MCF 10A (cell line): ENCODE measurements around the gene RNF187. TPM values are rescaled to one million over a fixed set of nuclear protein-coding genes. Genes with fewer than 3 reads are reported as not detected.

Experiments
- BruUV-seq: library from RNA; stranded (reverse); fragments of 400-500 nt; replicated peaks from 2 replicates; lab custom pipeline; 2021; lab: Mats Ljungman, UMichigan
- CTCF ChIA-PET: fragments of 300-600 bp; sonication (Branson Sonifier 250); formaldehyde crosslinking; extraction: SDS; loops from one replicate; lab custom pipeline; 2021; ENCODE audit warnings: antibody characterized with exemption, inconsistent platforms; lab: Yijun Ruan, JAX
- POLR2A ChIA-PET: fragments of 300-600, 350-650 bp; sonication (Branson Sonifier 250); formaldehyde crosslinking; extraction: SDS; loops from one replicate; lab custom pipeline; 2020; ENCODE audit warnings: antibody characterized with exemption, inconsistent platforms; lab: Yijun Ruan, JAX
- DNase-seq: peaks from one replicate; pipeline ENCODE4 v3.0.0-alpha.2; 2018; ENCODE audit not compliant: unreplicated experiment
- H3K27ac Mint-ChIP-seq: one replicate; pipeline ENCODE4 v1.8.0; 2022; ENCODE audit warnings: mild to moderate bottlenecking, low read depth, mixed read lengths; ENCODE audit not compliant: unreplicated experiment
- H3K27me3 Mint-ChIP-seq: one replicate; pipeline ENCODE4 v1.8.0; 2022; ENCODE audit warnings: mixed read lengths; ENCODE audit not compliant: insufficient read depth, unreplicated experiment
- H3K36me3 Mint-ChIP-seq: one replicate; pipeline ENCODE4 v1.8.0; 2022; ENCODE audit warnings: mild to moderate bottlenecking, moderate library complexity, mixed read lengths; ENCODE audit not compliant: insufficient read depth, unreplicated experiment
- H3K4me1 Mint-ChIP-seq: one replicate; pipeline ENCODE4 v1.8.0; 2022; ENCODE audit warnings: mixed read lengths; ENCODE audit not compliant: insufficient read depth, unreplicated experiment
- H3K4me3 Mint-ChIP-seq: one replicate; pipeline ENCODE4 v1.8.0; 2022; ENCODE audit warnings: mild to moderate bottlenecking, moderate library complexity, mixed read lengths; ENCODE audit not compliant: unreplicated experiment
- H3K9me3 Mint-ChIP-seq: one replicate; pipeline ENCODE4 v1.8.0; 2022; ENCODE audit warnings: mixed read lengths; ENCODE audit not compliant: unreplicated experiment
- intact Hi-C: fragments of 100-400 bp; cut with micrococcal nuclease; formaldehyde crosslinking; loops from 2 replicates; pipeline ENCODE4 v1.14.1; 2022
- total RNA-seq: library from RNA; stranded (reverse); gene quantifications from 2 replicates; pipeline ENCODE4 v1.2.3, GENCODE V29; 2022
- TF ChIP-seq, protein P1 (sequence below): fragments of 200-600 bp; IDR thresholded peaks from one replicate; pipeline ENCODE4 v1.8.0; 2022; ENCODE audit warnings: antibody characterized with exemption, mild to moderate bottlenecking; ENCODE audit not compliant: unreplicated experiment

Gene RNF187
- total RNA-seq, 1 experiment from 2014 or later: 167 TPM

DNA sequence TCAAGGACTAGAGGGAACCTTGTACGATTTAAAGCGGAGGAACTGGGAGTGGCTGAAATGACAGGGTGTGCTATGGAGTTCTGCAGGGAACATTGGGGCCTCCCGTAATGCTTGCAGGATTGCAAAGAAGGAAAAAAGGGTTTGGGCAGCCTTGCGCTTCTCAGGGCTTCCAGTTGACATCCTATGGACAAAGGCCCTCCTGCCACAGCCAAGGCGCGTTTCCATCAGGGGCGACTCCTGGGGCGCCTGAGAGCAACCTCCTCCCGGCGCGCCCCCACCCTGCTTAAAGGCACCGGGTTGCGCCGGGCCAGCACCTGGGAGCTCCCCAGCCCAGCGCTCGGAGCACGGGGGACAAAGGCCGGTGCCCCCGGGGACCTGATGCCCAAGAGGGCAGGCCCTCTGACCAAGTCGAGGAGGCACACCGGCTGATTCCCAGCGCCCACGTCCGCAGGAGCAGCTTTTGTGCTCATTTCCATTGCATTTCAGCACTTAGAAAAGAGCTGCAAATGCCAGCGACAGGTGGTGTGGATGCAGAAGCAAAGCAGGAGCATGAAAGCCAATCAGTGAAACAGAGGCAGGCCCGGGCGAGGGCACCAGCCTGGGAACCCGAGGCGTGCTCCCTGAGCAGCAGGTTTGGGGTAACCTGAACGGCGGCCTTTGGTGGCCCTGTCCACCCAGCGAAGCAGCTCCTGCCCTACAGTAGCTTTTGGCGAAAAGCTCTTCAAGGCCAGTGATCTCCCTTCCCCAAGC lies 17.6 kb upstream of the RNF187 start:
- Mint-ChIP-seq H3K4me1 (peaks cover 6% of the 10 kb centered on the region), H3K27ac (no peak overlapping the region), H3K27me3 (peaks cover 46% of the 10 kb centered on the region), H3K4me3 (no peak overlapping the region), H3K9me3 (no peaks in the 10 kb centered on the region), H3K36me3 (no peaks in the 10 kb centered on the region)
- TF ChIP-seq, protein P1, sequence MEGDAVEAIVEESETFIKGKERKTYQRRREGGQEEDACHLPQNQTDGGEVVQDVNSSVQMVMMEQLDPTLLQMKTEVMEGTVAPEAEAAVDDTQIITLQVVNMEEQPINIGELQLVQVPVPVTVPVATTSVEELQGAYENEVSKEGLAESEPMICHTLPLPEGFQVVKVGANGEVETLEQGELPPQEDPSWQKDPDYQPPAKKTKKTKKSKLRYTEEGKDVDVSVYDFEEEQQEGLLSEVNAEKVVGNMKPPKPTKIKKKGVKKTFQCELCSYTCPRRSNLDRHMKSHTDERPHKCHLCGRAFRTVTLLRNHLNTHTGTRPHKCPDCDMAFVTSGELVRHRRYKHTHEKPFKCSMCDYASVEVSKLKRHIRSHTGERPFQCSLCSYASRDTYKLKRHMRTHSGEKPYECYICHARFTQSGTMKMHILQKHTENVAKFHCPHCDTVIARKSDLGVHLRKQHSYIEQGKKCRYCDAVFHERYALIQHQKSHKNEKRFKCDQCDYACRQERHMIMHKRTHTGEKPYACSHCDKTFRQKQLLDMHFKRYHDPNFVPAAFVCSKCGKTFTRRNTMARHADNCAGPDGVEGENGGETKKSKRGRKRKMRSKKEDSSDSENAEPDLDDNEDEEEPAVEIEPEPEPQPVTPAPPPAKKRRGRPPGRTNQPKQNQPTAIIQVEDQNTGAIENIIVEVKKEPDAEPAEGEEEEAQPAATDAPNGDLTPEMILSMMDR: no peak
- CTCF ChIA-PET: no interaction called here
- intact Hi-C loops: no loop called here
- no peak for DNase-seq
- BruUV-seq: no TSS peak
- POLR2A ChIA-PET: interaction anchor here (0.5 to 1.6 kb wide), 4 partner anchors 10 to 516 kb away, joined by 3 to 7 read pairs (median 4); partner anchors contain the start of gene RNF187

DNA sequence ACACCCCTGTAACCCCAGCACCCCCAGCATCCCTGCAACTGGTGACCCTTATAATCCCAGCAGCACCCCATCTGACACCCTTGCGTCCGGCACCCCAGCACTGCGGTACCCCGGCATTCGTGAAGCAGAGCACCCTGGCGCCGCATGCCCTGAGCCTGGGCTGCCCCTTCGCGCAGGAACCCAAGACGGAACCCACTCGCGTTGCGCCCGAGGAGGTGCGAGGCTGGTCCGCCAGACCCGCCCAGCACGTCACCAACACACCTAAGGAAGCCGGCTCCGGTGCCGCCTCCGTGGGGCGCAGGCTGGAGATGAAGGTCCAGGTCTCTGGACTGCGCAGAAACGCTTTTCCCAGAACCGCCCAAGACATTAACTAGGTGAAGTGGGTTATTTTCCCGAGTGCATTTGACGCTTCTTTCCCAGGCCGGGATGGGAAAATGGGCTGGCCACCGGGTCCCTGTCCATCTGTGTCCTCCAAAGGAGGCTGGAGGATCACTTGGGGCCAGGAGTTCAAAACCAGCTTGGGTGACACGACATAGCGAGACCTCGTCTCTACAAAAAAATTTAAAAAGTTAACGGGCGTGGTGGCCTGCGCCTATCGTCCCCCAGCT lies 15.9 kb upstream of the RNF187 start:
- intact Hi-C loops: no loop called here
- Mint-ChIP-seq H3K9me3 (no peaks in the 10 kb centered on the region), H3K36me3 (no peaks in the 10 kb centered on the region), H3K27ac (no peak overlapping the region), H3K4me3 (no peak overlapping the region), H3K27me3 (peaks cover 29% of the 10 kb centered on the region), H3K4me1 (peaks cover 6% of the 10 kb centered on the region)
- BruUV-seq: no TSS peak
- POLR2A ChIA-PET: interaction anchor here (1.6 to 2.2 kb wide), 2 partner anchors 14 to 16 kb away, joined by 6 to 10 read pairs; partner anchors contain the start of gene RNF187
- TF ChIP-seq, protein P1: no peak
- CTCF ChIA-PET: interaction anchor here (0.7 to 1.4 kb wide), 4 partner anchors 13 to 802 kb away, joined by 3 to 7 read pairs (median 4); a partner anchor contains a TSS
- DNase-seq: no peak

DNA sequence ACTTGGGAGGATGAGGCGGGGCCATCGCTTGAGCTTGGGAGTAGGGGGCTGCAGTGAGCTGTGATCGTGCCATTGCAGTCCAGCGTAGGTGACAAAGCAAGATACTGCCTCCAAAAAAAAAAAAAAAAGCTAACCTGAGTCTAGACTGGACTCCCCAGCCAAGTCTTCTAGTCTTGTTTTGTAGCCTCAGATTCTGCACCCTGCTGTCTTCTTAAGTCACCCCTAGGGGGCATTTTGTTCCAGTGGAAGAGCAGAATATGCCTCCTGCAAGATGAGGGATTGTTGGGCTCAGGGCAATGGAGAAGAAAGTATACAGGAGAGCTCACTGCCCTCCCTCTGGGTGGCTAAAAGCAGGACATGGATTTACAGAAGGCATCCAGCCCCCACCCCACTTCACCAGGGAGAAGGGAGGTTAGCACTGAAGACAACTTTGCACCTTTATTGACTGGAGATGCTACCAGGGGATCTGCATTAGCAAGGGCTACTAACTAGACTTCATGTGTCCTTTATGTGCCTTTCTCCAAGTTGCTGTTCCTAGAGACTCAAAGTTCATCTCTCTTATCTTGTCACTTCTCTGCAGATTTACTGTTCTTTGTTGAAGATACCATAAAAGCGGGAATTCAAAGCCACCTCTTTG lies 15.3 kb upstream of the RNF187 start:
- ChIA-PET CTCF (interaction anchor here (0.6 to 2.0 kb wide), 12 partner anchors 8 to 1895 kb away, joined by 3 to 10 read pairs (median 3); partner anchors contain the start of gene RNF187), POLR2A (interaction anchor here (2.2 kb wide), 1 partner anchor 15 kb away, joined by 10 read pairs; a partner anchor contains a TSS)
- H3K9me3 Mint-ChIP-seq: no peaks in the 10 kb centered on the region
- H3K27me3 Mint-ChIP-seq: peaks cover 23% of the 10 kb centered on the region
- H3K36me3 Mint-ChIP-seq: no peaks in the 10 kb centered on the region
- peaks cover 6% of the 10 kb centered on the region for H3K4me1 Mint-ChIP-seq
- no peak overlapping the region for H3K27ac Mint-ChIP-seq
- BruUV-seq: no TSS peak
- TF ChIP-seq, protein P1: peak; percentile 70
- H3K4me3 Mint-ChIP-seq: no peak overlapping the region
- intact Hi-C loops: no loop called here
- peak; percentile 81 for DNase-seq
